LoVo (cell line): ENCODE data around the gene ESYT2.
"Not testable (repeated sequence)": the region's sequence is repeated elsewhere in the genome, so short reads cannot be mapped to it uniquely, and the experiment has no call there.

ENCODE experiments used
- DNase-seq: peaks from one replicate; pipeline ENCODE4 v3.0.0-alpha.2; 2016; ENCODE audit warnings: low spot score

ESYT2 gene, protein sequence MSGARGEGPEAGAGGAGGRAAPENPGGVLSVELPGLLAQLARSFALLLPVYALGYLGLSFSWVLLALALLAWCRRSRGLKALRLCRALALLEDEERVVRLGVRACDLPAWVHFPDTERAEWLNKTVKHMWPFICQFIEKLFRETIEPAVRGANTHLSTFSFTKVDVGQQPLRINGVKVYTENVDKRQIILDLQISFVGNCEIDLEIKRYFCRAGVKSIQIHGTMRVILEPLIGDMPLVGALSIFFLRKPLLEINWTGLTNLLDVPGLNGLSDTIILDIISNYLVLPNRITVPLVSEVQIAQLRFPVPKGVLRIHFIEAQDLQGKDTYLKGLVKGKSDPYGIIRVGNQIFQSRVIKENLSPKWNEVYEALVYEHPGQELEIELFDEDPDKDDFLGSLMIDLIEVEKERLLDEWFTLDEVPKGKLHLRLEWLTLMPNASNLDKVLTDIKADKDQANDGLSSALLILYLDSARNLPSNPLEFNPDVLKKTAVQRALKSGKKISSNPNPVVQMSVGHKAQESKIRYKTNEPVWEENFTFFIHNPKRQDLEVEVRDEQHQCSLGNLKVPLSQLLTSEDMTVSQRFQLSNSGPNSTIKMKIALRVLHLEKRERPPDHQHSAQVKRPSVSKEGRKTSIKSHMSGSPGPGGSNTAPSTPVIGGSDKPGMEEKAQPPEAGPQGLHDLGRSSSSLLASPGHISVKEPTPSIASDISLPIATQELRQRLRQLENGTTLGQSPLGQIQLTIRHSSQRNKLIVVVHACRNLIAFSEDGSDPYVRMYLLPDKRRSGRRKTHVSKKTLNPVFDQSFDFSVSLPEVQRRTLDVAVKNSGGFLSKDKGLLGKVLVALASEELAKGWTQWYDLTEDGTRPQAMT

DNA sequence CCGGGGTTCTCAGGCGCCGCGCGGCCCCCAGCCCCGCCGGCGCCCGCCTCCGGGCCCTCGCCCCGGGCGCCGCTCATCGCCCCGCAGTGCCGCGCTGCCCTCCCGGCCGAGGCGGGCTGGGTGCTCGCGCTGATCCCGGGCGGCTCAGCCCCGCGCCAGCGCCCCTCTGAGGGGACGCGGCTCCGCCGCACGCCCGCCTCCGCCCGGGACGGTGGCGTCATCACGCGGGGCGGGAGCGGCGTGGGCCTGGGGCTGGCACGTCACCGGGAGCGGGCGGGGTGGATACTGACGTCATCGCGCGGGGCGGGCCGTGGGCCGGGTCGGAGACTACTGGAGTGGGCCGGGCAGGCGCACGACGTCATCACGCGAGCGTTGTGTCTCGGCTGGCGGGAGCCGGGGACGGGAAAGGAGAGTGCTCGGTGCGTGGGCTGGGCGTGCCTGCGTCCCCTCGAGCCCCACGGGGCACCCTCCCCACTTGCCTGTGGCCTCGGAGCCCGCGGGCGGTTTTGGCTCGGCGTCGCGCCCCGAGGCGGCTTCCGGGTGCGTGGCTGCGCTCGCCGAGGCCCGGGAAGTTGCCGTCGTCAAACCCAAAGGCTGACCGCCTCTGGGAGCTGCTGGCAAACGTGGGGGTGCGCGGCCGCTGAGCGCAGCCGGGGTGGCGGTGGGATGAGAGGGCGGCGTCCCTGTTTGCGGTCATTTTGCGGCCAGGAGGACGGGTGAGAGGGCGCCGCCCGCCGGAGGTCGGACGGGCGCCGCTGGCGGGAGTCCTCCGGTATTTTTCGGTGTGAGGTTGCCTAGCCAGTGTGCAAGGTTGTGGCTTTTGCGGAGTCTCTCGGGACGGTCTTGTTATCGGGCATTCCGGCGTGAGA, at the start of gene ESYT2:
Gene ESYT2, minus strand, starts transcription at position 168 of the 869 bp plus-strand sequence. Its CDS starts 91 bp downstream, at position 77.
- DNase-seq = peak; percentile 99

DNA sequence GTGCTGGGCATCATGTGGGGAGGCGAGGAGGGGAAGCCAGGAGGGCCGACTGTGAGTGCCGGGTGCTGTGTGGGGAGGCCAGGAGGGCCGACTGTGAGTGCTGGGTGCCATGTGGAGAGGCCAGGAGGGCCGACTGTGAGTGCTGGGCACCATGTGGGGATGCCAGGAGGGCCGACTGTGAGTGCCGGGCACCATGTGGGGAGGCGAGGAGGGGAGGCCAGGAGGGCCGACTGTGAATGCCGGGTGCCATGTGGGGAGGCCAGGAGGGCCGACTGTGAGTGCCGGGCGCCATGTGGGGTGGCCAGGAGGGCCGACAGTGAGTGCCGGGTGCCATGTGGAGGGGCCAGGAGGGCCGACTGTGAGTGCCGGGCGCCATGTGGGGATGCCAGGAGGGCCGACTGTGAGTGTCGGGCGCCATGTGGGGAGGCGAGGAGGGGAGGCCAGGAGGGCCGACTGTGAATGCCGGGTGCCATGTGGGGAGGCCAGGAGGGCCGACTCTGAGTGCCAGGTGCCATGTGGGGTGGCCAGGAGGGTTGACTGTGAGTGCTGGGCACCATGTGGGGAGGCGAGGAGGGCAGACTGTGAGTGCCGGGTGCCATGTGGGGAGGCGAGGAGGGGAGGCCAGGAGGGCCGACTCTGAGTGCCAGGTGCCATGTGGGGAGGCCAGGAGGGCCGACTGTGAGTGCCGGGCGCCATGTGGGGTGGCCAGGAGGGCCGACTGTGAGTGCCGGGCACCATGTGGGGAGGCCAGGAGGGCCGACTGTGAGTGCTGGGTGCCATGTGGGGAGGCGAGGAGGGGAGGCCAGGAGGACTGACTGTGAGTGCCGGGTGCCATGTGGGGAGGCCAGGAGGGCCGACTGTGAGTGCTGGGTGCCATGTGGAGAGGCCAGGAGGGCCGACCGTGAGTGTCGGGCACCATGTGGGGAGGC, 49.1 kb upstream of the ESYT2 start:
- DNase-seq = not testable (repeated sequence)

DNA sequence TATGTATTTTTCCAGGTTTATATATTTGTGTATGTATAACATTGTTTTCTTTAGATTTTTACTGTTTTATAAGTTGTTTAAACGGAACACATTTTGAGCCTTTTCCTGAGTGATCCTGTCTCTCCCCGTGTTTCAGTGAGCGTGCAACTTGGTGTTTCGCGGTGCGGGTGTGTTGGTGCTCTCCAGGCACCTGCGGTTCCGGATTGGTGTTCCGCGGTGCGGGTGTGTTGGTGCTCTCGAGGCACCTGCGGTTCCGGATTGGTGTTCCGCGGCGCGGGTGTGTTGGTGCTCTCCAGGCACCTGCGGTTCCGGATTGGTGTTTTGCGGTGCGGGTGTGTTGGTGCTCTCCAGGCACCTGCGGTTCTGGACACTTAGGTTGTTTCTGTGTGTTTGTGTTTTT, 47.7 kb upstream of the ESYT2 start:
- DNase-seq = no peak

DNA sequence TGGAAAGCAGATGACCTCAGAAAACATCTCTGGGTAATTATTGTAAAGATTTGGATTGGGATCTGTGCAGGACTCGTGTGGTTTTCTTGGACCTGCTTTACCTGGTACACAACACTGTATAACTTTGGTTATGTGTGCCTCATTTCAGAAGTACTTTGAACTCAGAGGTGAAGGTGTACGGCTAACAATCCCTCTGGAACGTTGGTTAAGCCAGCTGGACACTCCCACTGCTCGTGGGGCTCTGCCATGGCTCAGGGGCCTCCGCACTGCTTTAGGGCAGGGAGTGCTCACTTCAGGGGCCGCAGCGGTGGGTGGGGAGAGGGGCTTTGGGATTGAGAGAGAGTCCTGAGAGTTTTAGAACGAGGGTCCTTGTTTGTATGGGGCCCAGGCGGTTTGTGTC, 40.6 kb upstream of the ESYT2 start:
- DNase-seq = no peak

DNA sequence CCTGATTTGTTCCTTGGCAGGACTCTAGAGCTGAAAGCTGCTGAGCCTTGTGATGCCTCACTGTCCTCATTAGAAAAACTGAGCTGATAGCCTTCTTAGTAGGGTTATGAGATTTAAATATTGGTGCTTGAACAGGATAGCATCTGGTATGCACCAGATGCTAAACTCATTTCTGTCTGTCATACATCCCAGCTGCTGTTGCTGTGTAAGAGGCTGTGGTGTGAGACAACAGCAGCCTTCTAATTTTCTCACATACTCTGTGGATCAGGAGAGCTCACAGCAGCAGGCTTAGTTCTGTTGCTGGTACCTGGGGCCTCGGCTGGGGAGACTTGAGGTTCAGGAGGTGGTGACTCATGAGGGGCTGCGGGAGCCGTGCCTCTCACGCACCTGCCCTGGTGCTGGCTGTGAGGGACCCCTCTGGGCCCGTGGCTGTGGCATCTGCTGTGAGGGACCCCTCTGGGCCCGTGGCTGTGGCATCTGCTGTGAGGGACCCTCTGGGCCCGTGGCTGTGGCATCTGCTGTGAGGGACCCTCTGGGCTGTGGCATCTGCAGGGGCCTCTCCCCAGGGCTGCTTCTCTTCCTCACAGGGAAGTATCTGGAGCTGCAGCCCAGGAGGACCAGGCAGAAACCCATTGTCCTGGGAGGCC, 39.6 kb upstream of the ESYT2 start:
- DNase-seq = no peak

DNA sequence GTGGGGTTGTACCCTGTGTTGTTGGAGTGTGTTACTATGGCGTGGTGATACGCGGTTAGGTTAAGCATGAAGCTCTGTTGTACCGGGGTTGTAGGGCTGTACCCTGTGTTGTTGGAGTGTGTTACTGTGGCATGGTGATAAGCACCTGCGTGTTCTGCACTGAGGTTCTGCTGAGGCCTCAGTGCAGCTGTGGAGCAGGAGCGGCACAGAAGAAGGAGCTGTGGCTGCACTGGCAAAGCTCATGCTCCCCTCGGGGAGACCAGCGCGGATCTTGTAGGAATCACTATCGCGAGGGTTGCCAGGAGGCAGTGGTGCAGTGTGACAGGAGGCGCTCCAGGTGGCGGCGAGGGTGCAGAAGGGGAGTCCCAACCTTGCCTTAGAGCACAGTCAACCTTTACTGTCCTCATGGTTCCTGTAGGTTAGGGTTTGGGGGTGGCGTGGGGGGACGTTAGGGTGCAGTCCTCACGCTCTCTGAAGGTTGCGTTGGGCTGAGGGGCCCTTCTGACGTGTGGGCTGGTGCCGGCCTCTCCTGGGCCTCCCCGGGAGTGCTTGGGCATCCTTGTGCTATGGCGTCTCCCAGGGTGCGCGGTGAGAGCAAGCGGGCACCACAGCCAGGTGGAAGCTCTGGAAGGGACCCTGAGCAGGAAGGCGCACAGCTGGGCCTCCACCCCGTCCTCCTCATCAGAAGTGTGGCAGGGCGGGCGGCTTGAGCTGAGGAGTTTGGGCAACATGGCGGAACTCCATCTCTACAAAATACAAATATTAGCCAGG, 38.1 kb upstream of the ESYT2 start:
- DNase-seq = no peak

DNA sequence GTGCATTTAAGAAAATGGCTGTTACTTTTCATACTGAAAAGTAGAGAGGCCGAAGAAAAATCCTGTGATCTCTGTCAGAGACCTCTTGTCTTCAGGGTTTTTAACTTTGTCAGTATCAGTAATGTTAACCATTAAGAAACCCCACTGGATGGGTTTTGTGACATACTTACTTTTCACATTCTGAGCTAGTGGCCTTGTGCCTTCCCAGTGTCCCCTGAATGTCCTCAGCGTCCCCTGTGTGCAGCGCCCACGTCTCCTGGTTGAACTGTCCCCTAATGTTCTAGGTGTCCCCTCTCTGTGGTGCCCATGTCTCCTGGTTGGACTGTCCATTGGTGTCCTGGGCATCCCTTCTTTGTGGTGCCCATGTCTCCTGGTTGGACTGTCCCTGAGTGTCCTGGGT, 36.7 kb upstream of the ESYT2 start:
- DNase-seq = no peak

DNA sequence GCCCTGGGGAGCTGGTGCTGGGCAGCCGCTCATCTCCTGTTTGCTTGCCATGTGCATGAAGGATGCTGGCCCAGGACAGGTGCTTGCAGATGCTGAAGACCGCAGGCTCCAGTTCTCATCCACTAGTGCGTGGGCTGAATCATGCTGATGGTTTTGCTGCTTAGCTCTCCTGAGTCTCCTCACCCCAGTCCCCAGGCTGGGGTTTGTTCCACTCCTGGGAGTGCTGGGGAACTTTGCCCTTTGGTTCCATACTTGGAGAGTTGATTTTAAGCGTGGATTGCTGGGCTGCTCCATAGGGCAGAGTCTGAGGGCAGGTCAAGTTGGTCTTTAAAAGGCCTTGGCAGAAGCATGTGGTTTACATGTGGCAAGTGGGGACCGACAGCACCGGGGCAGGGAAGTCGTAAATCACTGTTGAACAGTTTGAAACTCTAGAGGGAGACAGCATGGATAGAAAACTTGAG, 36.2 kb upstream of the ESYT2 start:
- DNase-seq = no peak

DNA sequence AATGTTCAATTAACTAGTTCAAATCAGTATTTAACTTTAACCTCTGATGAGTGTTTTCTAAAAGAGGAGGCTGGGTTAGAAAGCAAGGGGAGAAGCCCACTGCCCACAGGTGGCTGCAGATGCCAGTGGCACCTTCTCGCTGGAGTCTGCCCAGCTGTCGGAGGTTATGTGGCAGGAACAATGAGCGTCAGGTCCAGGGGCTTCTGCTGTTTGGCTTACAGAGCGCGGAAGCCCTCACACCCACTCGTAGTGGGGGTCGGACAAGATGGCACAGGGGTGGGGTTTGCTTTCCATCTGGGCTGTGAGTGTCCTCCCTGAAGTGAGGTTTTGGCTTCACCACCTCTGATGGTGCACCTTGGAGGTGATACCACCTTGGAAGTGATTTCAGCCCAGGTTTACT, 35.5 kb upstream of the ESYT2 start:
- DNase-seq = no peak

DNA sequence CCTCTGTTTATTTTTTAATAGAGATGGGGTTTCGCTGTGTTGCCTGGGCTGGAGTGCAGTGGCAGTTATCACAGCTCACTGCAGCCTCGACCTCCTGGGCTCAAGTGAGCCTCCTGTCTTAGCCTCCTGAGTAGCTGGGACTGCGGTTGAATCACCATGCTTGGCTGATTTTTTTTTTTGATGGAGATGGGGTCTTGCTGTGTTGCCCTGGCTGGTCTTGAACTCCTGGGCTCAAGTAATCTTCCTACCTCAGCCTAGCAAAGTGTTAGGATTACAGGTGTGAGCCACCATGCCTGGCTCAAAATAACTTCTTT, 35.2 kb upstream of the ESYT2 start:
- DNase-seq = no peak

DNA sequence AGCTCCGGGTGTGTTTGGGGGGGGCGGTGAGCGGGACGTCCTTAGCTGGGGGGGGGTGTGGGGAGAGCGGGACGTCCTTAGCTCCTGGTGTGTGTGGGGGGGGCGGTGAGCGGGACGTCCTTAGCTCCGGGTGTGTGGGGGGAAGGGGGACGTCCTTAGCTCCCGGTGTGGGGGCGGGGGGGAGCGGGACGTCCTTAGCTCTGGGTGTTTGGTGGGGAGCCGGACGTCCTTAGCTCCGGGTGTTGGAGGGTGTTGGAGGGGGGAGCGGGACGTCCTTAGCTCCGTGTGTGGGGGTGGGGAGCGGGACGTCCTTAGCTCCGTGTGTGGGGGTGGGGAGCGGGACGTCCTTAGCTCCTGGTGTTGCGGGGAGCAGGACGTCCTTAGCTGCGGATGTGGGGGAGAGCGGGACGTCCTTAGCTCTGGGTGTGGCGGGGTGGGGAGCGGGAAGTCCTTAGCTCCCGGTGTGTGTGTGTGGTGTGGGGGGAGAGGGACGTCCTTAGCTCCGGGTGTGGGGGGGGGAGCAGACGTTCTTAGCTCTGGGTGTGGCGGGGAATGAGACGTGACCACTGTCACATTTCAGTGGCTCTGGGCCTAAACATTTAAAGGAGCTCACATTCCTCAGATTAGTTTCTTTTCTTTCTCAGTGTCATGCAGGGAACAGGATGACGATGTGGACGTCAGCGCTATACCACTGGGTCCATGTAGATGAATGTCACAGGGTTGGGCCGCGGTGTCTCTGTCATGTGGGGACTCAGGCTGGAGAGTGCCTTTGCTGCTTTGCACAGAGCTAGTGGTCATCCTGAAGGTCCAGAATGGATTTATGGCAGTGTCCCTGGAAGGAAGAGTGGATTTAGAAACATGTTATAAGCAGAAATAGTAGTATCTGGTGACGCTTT, 34.5 kb upstream of the ESYT2 start:
- peak; percentile 70 for DNase-seq

DNA sequence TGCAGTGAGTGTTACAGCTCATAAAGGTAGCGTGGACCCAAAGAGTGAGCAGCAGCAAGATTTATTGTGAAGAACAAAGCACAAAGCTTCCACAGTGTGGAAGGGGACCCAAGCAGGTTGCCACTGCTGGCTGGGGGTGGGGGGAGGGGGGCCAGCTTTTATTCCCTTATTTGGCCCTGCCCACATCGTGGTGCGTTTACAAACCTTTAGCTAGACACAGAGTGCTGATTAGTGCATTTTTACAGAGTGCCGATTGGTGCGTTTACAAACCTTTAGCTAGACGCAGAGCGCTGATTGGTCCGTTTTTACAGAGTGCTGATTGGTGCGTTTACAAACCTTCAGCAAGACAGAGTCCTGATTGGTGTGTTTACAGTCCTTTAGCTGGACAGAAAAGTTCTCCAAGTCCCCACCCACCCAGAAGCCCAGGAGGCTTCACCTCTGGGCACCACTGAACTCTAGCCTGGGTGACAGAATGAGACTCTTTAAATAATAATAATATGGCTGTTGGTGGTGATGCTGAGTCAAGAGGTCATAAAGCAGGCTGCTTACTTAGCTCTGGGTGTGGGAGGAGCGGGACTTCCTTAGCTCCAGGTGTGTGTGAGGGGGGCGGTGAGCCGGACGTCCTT, 33.8 kb upstream of the ESYT2 start:
- peak; percentile 73 for DNase-seq

DNA sequence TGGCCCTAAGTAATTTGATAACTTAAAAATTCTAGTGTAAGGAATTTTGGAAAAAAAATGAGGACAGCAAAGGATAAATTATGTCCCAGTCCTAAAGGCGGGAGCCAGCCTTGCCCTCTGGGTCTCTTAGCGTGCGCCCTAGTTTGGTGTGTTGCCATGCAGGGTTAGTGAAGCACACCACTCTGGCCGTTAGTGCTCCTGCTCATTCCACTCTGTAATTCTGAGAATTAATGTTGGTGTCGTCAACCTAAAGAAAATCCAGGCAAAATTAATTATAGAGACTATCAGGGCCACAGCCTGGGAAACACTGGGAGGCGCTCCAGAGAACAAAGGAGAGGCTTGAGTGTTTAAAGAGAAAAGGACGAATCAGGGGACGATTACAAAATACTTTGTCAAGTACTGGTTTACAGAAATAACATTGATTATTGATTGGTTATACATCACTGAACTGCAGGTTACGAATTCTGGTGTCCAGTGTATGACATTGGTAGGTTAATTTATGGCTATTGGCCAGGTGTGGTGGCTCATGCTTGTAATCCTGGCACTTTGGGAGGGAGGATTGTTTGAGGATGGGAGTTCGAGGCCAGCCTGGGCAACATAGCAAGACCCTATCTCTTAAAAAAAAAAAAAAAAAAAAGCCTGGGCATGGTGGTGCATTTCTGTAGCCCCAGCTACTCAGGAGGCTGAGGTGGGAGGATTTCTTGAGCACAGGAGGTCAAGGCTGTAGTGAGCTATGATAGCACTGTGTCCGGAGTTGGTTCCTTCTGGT, 32.8 kb upstream of the ESYT2 start:
- no peak for DNase-seq

DNA sequence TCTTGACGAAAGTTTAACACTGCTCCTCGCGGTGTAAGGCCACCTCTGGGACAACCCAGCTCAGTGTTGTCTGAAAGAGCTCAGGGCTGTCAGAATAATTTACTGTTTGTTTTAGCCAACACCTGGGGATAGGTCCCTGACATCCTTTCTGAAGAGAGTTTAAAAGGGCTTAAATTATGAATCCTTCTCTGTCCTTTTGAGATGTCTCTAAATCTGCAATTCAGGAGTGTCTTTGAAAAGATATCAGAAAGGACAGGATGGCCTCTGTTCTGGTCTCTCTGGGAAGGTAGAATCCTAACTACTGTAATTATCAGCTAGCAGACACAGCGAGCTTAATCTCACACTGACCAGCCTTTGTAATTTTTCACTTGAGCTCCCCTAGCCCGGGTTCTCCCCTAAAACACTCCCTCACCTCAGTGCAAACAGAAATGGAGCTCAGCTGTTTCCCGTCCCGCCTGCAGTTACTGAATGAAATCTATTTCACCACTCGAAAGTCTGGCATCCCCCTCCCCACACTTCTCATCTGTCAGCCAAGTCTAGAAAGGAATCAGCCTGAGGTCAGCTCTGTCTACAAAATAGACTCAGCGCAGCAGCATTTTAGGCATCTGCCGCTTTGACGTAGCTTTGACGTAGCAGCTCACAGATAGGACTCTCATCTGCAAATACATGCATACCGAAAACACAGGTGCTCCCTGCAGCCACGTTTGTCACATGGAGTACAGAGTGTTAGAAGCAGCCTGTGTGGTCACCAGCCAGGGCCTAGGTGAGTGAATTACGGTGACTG, 31.9 kb upstream of the ESYT2 start:
- DNase-seq = no peak

DNA sequence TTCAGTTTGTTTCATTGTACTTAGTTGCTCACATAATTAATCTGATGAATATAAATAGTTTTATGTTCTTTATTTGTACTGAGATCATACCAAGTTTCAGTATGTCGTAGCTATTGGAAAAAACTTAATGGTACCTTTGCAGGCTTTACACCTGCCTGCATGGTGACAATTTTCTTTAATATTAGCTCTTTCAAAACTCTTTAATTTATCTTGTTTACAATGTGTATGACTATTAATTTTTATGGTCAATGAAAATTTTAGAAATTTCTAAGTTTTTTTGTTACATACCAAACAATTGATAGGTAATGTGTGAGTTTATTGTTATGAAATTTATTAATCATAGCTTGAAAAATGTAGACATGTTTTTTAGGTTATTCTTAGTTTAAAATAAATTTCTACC, 31.1 kb upstream of the ESYT2 start:
- no peak for DNase-seq

DNA sequence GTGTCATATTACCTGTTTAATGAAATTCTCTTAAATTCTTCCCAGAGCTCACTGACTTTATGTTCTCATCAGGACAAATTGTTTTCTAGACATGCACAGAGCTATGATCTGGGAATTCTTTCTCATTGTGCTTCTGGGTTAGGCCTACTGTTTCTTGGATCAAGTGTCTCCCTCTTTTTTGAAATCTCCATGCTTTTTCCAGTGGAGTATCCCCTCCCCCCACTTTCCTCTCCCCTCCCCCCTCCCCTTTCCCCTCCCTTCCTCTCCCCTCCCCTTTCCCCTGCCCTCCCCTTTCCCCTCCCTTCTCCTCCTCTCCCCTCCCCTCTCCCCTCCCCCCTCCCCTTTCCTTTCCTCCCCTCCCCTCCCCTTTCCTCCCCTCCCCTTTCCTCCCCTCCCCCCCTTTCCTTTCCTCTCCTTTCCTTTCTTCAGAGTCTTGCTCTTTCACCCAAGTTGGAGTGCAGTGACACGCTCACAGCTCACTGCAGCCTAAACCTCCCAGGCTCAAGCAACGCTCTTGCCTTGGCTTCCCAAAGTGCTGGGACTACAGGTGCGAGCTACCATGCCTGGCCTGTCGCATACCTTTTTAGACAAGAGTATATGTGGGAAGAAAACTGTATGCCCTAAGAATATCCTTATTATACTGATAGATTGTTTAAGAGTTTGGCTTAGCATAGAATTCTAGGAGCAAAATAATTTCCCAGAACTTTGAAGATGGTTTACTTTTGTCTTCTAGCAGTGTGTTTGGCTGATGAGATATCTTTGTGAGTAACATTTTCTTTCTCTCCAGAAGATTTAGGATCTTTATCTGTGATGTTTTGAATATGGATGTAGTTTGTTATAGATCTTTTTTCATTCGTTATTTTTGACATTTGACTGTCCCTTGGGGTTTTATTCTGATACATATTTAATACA, 29.5 kb upstream of the ESYT2 start:
- no peak for DNase-seq
